Cardiac septum (tissue), 1 donor: ENCODE data around the gene KIAA0586. TPM values are rescaled to one million over a fixed set of nuclear protein-coding genes. Genes with fewer than 3 reads are reported as not detected.
"Not testable (repeated sequence)": the region's sequence is repeated elsewhere in the genome, so short reads cannot be mapped to it uniquely, and the experiment has no call there.

Experiments used
- DNase-seq: peaks from one replicate; pipeline ENCODE4 v3.0.0-alpha.2; 2020; ENCODE audit warnings: low spot score
- intact Hi-C: fragments of 100-400 bp; cut with DNase I; formaldehyde crosslinking; loops from one replicate; pipeline ENCODE4 v1.14.0; 2022
- total RNA-seq: library from RNA; stranded (reverse); fragmentation: NEBNext Ultra II Directional; extraction: Animal tissue kit (Norgen Biotek cat#: 25700); gene quantifications from one replicate; pipeline ENCODE4 v1.2.1, GENCODE V29; 2021
- donor health status: DM: no; HTN: no; CAD: no.

Gene KIAA0586
- total RNA-seq, 1 donor from 2014 or later: 17.0 TPM

DNA sequence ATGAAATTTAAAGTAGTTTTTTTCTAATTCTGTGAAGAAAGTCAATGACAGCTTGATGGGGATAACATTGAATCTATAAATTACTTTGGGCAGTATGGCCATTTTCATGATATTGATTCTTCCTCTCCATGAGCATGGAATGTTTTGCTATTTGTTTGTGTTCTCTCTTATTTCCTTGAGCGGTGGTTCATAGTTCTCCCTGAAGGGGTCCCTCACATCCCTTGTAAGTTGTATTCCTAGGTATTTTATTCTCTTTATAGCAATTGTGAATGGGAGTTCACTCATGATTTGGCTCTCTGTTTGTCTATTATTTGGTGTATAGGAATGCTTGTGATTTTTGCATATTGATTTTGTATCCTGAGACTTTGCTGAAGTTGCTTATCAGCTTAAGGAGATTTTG lies 153.9 kb downstream of the KIAA0586 start:
- intact Hi-C loops, DNase-seq: not testable (repeated sequence)

DNA sequence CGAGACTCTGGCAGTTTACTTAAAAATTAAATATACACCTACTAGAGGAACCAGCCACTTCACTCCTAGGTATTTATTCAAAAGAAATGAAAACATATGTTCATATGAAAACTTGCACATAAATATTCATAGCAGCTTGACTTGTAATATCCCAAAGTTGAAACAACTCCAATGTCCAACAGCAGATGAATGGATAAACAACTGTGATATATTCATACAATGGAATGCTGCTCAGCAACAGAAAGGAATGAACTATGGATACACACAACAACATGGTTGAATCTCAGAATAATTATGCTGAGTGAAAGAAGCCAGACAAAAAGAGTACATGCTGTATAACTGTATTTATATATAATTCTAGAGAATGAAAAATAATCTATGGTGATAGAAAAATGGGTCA lies 156.9 kb downstream of the KIAA0586 start:
- intact Hi-C loops: no loop called here
- no peak for DNase-seq

DNA sequence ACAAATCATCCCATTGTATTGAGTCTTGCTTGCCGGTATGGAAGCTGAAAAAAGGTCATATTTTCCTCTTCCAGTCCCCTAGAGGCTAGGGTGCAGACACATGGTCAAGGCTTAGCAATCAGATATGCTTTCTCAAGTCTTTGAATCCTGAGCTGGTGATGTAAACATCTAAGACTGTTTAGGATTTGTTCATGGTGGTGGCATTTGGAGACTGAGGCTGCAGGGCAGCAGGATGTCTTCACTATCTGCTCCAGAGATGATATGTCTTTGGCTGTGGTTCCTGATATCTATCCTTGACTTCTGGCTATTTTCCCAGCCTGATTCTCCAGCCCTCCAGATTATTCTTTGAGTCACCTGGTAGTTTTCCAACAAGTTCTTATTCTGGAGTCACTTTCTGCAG lies 159.8 kb downstream of the KIAA0586 start:
- DNase-seq: no peak
- intact Hi-C loops: no loop called here

DNA sequence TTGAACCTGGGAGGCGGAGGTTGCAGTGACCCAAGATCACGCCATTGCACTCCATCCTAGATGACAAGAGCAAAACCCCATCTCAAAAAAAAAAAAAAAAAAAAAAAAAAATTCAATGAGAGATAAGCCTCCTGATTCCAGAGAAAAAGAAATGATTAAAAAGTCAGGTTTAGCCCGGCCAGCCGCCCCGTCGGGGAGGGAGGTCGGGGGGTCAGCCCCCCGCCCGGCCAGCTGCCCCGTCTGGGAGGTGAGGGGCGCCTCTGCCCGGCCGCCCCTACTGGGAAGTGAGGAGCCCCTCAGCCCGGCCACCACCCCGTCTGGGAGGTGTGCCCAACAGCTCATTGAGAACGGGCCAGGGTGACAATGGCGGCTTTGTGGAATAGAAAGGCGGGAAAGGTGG lies 160.8 kb downstream of the KIAA0586 start:
- intact Hi-C loops, DNase-seq: not testable (repeated sequence)

DNA sequence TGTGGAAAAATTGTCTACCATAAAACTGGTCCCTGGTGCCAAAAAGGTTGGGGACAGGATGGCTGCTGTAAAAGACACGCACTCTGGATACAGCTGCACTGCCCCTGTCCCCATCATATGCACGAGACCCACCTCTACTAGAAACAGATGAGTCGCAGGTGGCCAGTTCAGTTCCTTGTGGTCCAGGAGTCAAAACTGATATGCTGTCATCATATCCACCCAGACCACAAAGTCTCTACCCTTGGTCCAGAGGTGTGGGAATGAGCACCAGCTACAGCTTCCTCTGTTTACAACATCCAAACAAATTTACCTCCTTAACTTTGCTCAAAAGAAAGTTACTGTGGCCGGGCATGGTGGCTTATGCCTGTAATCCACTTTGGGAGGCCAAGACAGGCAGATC lies 166.5 kb downstream of the KIAA0586 start:
- intact Hi-C loops: no loop called here
- DNase-seq: no peak

DNA sequence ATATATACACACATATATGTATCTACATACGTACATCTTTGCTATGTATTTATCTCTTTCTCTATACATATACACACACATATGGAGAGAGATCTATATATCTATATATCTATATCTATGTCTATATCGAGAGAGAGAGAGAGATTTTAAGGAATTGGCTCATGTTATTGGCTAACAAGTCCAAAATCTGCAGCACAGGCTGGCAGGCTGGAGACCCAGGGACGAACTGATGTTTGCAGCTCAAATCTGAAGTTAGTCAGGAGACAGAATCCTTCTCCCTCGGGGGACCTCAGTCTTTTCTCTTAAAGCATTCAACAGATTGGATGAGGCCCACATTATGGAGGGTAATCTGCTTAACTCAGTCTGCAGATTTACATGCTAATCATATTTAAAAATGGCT lies 169.5 kb downstream of the KIAA0586 start:
- intact Hi-C loops: no loop called here
- no peak for DNase-seq

DNA sequence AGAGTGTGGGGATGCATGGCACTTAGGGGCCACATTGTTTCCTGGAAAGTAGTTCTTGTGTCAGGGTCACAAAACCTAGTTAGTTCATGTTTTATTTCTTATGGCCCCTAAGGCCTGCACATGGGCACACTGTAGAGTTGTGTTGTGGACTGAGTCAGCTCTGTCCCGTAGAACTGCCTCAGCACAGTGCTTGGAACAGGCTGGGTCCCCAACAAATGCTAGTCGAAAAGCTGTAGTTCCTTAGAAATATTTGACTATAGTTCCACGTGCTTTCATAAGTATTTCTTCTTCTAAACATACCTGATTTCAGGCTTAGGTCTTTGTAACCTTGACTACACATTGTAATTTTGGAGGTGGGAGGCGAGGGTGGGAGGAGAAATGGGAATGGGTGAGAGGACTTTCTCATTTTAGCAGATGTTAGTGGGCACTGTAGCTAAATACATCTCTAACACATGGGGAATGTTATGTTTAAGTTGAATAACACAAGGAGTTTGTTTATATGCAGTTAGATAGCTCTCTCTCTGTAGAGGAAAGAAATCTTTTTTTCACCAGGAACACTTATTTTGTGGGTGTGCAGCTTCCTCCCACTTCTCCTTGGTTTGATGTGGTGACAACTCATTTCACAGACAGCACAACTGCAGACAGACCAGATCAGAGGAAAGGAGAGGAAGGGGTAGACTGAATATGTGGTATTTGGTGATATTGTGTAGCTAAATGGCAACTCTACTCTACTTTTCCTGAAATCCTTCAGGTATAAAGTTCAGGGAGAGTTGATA lies 170.7 kb downstream of the KIAA0586 start:
- intact Hi-C loops: no loop called here
- DNase-seq: no peak

DNA sequence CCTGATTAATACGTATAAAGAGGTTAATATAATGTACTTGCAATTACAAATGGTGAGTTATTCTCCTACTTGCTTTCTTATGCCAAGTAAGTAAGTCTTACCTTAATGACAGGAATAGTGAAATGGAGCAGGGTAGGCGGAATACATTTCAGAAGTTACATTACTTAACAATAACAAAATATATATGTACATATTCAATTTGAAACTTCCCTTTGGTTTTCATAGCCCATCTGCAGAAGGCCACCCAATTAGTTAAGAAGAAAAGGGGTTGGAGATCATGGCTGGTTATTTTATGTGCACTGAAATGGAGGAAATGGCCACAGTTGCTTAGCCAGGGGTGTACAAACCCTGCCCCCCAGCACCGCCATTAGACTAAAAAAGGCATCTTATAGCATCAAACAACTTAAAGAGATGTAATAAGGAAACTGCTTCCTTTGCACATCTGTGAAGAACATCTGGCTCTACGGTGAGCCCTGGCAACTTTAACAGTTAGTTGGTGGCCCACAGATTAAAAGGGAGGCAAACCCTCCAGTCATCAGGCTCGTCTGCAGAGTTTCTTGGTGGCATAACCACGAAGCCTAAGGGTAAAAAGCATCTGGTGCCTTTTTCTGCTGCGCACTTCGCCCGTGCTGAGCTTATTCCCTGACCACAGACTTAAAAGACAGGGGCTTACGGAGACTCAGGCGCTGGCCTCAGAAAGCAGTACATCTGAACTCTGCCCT lies 171.4 kb downstream of the KIAA0586 start:
- no peak for DNase-seq
- intact Hi-C loops: no loop called here

DNA sequence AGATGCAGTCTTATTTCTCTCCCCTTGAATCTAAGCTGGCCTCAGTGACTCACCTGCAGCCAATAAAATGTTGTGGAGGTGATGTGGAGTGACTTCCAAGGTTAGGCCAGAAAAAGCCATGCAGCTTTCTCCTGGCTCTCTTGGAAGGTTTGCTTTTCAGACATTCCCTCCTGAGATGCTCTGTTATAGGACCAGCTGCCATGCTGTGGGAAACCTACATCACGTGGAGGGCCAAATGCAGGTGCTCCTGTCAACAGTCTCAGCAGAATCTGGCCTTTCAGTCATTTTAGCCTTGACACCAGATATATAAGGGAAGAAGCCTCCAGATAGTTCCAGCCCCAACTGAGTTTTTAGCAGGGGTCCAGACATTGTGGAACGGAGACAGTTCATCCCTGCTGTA lies 172.2 kb downstream of the KIAA0586 start:
- intact Hi-C loops: no loop called here
- DNase-seq: no peak

Other genes starting within 250 kb of the KIAA0586 start
- gene ACTR10, start 227.6 kb upstream of the KIAA0586 start, total RNA-seq: 68.5 TPM
- 118 TPM for gene PSMA3, start 182.9 kb upstream of the KIAA0586 start, total RNA-seq
- gene ARID4A, start 129.2 kb upstream of the KIAA0586 start, total RNA-seq: 22.2 TPM
- gene TOMM20L, start 31.8 kb upstream of the KIAA0586 start, total RNA-seq: not detected
- 26.6 TPM for gene TIMM9, start 188 bp upstream of the KIAA0586 start, total RNA-seq
- gene DACT1, start 210.2 kb downstream of the KIAA0586 start, total RNA-seq: 3.2 TPM